HG03175 (cell line): ENCODE measurements around the gene COL1A1.
A peak's percentile ranks its signal among the peaks of the same experiment; 100 is the strongest.

Source experiments
- ATAC-seq: cut with Tn5 transposase; IDR thresholded peaks from one replicate; pipeline ENCODE4 v1.9.1; 2021; ENCODE audit warnings: mild to moderate bottlenecking, moderate library complexity; ENCODE audit not compliant: unreplicated experiment

The COL1A1 gene

DNA sequence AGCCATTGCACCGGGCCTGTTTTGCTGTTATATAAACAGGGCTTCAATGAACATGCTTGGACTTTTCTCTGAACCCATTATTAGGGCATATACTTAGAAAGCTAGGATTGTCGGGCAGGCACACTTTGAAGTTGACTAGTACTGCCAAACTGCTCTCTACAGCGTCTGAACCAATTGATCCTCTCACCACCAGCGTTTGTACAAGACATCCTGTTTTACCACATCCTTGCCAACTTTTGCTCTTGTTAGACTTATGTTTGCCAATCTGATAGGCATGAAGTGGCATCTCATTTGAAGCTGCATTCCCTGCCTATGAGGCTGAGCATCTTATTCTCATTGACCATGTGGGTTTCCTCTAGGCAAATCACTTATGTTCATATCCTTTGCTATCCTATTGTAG, 43.5 kb downstream of the COL1A1 start:
- no peak for ATAC-seq

DNA sequence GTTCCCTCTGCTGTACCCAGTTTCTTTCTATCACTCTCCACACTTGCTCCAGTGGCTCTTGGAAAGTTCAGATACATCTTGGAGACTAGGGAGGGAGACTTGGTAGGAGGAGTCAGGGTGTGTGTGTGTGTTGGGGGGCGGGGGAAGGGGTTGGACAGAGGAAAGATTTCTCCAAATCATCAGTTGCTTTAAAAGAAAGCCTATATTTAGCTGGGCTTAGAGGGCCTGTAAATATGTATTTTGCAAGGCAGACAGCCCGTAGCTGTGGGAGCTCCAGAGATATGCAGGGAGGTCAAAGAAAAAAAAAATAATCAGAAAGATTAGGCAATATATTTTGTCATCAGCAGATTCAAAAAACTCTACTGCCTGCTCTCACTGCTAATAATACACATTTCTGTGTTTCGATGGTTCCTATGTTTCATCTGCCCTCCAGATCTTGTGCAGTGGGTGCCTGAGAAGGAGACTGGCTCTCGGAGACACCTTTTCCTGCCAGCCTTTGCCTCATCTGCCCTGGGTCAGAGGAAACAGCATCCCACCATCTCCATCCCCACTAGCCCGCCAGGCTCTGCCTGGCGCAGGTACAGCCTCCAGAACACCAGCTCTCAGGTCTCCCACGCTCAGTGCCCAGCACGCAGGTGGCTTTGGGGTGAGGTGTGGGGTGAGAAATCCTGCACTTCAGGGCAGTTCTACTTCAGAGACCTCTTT, 46.2 kb downstream of the COL1A1 start:
- ATAC-seq = no peak

DNA sequence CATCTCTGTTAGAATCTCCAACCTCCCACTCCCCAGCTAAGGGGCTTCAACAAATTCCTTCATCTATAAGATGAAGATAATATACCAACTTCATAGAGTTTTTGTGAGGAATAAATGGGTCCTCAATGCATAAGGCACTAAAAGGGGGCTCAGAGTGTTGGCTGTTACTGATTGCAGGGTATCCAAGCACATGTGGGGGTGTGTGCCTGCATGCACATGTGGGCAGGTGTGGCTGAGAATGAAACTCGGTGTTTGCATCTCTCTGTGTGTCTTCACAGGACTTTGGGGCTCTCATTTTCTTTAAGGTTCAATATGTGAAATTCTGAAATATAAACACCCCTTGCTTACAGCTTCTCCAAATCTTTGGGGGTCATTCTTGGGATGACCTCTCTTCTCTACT, 46.8 kb downstream of the COL1A1 start:
- no peak for ATAC-seq

DNA sequence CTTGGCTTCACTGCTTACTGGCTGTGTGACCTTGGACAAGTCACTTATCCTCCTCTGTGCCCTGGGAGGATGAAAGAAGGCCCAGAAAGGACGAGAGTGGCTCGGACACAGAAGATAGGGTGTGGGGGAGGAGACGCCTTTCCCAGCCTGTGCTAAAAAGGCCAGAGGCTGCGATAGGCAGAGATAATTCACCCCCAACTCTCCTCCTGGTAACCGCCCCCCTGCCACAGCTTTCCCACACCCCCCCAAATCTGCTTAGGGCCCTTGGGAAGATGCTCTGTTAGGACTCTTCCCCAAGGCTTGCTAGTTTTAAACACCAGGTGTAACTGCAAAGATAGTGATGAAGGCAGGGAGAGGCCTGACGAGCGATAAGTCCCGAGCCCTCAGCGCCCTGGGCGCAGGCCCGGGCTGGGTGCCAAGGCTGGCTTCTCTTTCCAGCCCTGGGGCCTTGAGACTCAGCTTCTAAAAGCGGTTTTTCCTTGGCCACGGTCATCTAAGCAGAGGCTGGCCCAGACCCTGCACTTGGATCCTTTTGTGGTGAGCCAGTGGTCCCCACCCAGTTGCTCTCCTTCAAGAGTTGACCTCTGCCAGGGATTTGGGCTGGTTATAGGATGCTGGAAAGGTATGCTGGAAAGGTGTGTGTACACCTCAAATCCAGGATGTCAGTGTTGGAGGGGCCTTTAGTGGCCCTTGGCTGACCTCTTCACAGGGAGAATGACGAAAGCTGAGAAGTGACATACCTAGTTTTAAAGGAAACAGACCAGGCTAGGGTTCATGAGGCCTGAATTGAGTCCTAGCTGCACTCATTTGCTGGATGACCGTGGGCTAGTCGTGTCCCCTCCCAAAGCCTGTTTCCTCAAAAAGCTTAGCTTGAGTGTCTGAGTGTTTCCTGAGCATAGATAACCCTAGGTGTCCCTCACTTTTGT, 47.5 kb downstream of the COL1A1 start:
- no peak for ATAC-seq

DNA sequence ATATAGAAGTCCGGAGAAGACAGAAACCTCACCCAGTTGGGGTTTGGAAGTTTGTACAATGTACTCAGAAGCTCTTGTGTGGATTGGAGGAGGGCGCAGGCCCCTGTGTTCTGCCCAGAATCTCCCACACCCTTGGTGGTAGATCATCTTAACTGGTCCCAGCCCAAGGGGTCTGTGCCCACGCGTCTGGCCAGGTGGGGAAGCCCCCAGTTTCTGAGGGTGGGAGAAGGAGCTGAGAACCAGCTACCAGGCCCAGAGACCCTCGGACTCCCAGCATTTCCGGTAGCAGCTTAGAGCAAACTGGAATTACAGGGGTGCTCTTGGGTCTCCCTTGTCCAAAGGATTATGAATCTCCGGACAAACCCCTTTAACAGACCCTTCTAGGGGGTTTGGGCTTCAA, 48.7 kb downstream of the COL1A1 start:
- ATAC-seq = no peak

DNA sequence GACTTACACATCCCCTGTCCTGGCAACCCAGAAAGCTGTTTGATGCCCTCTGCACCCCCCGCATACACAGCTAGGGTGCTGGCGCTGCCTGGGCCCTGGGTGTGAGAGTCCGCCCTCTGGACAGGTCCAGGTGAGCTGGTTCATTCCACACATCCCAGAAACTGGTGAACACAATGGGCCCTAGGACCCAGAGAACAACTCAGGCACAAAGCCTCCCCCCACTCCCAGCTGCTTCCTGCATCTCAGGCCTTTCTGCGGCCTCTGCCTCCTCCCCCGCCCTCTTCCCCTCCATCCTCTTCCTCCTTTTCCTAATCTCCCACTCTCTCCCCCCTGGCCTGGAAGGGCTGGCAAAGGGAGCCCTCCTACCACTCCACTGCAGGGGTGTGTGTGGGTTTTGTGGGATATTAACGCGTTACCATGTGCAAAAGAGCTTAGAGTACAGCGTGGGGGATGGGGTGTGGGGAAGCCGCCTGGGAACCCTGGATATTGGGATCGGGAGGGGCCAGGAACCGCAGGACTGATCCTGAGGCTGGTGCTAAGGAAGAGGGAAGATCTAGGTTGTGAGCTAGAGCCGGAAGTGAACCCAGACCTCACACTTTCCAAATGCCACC, 49.4 kb downstream of the COL1A1 start:
- ATAC-seq = no peak

DNA sequence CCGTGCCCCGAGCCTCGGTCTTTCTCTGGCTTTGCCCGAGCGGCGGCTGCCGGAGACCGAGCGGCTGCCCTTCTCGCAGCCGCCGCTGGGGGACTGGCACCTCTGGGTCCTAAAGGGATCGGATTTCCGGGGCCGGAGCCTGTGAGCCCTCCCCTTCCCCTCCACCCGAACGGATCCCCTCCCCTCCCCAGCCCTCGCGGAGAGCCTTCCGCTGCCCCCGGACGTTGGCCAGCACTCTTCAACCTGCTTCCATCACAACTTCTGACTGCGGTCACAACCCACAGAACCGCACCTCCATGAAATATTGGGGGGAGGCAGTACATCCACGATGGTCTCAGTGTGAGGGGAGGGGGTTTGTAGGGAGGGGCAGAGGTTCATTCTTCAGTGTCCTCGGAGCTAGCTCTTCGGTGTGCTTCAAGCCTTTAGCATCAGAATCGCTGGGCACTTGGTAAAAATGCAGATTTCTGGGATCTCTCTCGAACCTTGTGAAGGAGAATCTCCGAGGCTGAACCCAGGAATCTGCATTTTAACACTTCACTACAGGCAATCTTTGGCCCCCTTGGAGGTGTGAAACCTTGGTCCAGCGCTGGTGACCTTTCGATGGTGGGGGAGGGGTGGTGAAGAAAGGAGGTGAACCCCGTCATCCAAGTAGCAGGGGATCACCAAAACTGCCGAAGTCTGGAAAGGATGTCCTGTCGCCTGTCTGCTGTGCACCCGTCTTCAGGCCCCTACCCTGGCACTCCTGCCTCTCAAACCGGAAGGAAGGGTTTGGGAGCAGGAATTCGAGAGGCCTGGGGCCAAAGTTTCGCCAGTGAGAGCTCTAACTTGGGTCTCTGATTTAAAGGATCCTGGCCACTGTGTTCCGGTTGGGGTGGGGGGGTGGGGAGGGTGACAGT, 50.1 kb downstream of the COL1A1 start:
- peak; percentile 49 for ATAC-seq

DNA sequence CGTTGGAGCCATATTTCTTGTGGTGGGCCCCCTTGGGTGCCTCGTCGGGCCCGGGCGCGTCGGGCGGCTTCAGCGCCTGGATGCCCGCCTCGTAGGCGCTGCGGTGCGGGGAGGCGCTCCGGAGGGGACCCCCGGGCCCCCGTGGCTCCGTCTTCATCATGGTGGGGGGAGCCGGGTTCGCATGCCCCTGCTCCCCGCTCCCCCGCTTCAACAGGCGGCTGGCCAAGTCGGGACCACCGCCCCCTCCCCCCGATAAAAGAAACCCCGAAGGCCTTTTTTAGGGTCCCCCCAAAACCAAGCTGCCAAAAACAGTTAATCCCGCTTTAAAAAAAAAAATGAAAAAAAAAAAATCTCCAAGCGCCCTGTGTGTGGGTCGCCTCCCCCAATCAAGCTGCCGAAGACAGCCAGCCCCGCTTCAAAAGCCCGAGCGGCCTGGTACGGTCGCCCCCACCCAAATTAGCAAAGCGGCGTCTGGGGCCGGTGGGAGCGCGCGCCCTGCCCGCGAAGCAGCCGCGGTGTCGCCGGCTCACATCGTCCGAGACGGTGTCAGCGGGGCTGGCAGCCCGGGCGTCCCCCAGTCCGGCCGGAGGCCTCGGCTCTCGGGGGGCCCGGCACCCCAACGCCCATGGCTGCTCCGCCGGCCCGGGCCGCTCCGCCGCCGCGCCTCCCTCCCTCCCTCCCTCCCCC, 50.9 kb downstream of the COL1A1 start, which contains the start of gene PPP1R9B:
Gene PPP1R9B (minus strand): TSS at position 324 of the 687 bp plus-strand sequence. CDS start 164 bp downstream, at position 160.
- no peak for ATAC-seq

DNA sequence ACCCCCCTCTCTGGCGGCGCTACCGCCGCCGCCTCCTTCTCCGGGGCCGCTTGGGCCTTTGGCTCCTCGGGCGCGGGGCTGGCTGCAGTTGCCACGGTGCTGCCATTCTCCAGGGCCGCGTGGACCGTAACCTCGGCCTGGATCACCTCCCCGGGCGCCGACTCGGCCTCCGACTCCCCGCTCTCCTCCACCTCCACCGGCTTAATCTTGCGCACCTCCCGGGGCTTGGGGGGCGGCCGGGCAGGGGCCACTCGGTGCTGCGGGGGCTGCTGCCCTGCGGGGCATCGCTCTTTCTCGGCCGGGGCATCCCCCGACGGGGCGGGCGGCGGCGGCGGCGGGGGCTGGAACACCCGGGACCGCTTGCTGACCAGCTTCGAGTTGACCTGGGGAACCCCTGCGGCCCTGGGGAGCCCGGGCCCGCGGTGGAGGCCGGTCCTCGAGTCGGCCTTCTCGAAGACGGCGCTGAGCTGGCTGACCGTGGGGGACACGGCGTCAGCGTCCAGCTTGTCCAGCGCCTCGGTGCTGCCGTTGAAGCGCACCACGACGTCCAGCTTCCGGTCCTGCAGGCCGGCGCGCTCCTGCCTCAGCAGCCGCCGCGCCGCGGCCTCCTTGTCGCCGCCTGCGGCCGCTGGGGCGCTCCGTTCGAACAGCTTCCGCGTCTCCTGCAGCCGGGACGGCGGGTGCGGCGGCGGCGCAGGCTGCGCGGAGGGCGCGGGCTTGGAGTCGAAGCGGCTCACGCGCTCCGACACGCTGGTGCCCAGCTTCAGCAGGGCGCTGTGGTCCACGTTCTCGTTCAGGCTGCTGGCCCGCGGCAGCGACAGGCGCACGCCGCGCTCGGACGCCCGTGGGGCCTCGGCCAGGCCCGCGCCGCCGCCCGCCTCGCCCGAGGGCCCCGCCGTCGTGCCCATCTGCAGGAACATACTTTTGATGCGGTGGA, 51.7 kb downstream of the COL1A1 start:
- ATAC-seq = no peak

DNA sequence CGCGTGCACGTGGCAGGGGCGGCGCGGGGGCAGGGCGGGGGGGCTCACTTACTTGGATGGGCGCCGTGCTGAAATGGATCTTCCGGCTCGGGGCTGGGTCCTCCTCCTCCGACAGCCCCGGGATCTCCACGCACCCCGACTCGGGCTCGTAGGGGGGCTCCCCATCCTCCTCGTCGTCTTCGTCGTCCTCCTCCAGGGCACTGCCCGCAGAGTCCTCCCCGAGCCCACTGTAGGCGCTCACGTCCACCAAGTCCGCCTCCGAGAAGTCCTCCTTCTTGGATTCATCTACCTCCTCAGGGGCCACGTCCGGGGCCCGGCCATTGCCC, 52.4 kb downstream of the COL1A1 start:
- ATAC-seq = peak; percentile 2

DNA sequence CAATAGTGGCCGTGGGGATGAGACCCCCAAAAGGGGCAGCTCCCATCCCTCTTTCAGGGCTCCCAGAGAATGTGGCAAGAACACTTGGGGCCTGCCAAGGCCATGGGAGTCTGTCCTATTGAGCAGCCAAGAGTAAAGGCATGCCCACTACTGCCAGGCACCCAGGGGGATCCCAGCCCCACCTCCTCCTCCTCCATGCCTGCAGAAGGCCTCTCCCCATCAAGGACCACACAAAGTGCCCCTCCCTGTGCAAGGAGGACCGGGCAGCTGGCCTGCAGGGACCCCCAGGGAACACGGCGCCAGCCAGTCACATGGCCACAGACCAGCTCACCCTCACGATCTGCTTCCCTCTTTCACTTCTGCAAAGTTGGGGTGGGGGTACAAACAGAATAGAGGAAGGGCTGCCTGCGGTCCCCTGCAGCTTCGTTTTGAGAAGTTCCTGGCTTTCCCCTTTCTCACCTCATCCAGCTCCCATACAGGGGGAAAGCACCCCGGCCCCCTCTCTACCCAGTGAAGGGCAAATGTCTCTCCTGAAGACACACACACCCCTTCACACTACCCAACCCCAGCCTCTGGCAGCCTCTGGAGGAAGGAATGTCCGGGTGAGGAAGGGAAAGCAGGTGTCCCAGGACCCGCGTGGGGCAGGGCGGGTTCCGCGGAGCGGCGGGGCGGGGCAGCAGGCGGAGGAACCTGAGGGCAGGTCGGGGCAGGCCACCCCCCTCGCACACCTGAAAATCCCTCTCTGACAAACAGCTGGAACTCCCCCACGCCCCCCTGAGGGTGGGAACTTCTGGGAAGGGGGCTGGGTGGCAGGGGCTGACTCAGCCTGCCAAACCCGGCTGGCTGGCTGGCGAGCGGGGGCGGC, 53.0 kb downstream of the COL1A1 start:
- ATAC-seq = peak; percentile 32

DNA sequence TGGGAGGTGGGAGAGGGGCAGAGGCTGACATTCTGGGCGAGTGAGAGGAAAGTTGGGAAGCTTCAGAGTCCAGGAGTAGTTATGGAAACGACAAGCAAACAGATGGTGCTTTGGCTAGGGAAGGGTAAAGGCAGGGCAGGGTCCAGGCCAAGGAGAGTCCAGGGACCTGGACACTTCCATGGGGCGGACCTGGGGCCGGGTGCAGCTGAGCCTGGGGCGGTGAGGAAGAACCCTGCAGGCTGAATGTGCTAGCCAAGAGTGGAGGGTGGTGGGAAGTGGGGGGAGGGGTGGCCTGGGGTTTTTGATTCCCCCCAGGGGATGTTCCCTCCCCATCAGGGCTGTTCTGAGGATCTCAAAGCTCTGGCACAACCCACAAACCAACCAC, 53.6 kb downstream of the COL1A1 start:
- ATAC-seq = no peak

DNA sequence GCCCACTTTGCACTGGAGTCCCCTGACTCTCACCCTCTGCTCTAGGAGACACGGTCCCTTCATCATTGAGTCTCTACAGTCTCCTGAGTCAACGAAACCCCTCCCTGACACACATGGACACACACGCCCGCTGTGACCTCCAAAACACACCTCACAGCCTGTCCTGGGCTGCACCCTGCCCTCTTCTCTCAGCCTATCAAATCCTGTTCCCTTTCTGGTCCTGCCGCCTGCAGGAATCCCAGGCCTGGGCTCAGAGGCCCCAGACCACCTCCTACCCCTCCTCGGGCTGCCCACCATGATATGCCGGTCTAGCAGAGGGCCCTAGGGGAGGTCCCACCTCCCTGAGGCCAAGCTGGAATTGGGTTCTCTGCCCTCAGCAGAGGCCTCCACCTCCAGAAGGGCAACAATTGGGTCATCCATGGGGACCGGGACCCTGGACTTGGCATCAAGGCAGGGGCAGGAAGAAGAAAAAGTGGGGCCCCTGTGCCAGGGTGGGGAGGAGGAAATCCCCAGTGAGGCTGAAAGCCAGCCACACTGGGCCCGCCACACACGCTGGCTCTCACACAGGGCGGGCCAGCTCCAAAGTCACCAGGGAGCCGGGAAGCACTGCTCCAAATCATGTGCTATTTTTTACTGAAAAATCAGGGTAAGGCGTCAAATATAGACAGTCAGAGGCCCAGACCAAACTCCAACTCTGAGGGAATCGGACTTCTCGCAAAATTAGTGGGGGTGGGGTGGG, 54.3 kb downstream of the COL1A1 start:
- no peak for ATAC-seq

DNA sequence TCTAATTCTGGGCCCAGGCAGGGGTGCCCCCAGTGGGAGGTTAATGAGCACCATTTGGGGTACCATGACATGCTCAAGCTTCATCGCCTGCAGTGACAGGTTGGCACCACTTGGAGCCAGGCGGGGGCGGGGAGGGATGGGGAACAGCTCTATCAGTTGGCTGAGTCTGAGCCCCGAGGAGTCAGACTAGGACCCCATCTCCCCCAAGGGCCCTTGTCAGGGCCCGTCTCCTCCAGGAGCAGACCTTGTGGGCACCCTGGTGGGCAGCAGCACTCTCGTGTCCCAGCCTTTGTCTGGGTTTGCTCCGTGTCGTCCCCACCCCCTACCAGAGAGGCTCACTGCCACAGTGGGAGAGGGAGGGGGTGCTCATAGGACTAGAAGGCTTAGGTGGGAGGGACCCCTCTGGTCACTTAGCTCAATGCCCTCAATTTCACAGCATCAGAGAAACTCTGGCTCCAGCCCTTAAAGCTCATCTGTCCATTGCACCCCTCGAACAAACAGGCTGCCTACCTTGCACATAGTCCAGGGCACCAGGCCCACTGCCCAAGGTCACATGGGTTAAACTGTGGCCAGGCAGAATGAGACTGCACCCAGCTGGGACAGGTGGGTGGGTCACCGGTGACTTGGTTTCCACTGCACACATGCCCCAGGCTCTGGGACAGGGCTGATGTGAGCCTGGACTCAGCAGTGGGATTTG, 55.1 kb downstream of the COL1A1 start:
- ATAC-seq = no peak

DNA sequence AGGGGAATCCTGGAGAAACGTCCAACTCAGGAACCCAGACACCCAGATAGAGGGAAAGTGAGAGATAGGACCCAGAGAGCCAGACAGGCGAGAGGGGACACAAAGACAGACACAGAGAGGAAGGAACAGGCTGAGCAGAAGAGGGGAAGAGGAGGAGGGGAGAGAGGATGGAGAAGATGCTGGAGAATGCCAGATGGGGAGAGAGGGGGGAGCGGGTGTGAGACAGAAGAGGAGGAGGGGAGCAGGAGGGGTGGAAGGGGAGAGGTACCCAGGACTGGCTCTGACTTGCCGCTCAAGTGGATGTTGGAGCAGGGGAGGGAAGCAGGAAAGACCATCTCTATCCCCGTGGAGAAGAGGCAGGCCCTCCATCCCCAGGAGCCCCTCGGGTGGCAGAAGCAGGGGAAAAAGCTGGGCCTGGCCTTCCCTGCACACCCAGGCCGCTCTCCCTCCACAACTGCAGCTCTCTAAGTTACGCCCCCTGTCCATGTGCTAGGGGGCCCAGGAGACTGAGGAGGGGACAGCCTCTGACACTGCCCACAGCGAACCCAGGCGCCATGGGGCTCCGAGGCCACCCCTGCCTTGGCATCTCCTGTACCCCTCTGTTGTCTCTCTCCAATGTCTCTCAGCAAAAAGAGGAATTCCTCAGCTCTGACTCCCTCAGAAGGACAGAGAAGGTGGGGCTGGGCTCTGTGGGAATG, 55.8 kb downstream of the COL1A1 start:
- no peak for ATAC-seq

DNA sequence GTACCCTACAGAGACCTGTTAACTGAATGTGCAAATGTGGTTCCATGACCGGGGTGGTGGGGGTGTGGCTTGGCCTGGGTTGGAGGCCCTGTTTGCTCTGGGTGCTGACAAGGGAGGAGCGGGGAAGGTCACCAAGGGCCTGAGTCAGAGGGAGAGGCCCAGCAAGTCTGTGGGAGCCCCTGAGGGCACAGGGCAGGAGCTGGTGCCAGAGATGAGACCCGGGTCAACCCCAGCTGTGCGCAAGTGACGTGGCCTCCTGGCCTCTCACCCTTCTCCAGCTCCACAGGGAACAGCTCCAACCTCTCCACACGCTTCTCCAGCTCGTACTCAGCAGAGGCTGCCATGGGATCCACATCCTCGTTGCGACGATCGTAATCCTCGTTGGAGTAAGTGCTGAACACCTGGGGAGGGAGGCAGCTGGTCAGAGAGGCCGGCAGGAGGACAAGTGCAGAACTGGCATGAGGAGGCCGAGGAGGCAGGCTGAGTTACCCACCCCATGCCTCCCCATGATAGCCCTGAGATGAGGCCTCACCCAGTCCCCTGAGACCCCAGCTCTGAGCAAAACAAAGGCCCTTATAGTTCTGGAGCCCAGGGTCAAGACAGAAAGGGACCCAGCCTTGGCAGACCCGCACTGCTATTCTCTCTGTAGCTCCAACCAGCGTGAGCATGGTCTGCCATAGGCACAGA, 56.4 kb downstream of the COL1A1 start:
- no peak for ATAC-seq
